ENCODE data around the gene XPR1. TPM values are rescaled to one million over a fixed set of nuclear protein-coding genes. Genes with fewer than 3 reads are reported as not detected.

The XPR1 gene
- 17.1 TPM for polyA plus RNA-seq (2012; ENCODE audit: insufficient read depth, insufficient read length)

- DNase-seq (ENCODE audit: low read depth, low spot score) = peak; percentile 98
- peak within 1 kb of the TSS; percentile 89 for H3K4me3 ChIP-seq (ENCODE audit: low read length)
Observed at GRCh38 chr1:180631766-180632325, at the start of gene XPR1. TSS of gene XPR1 (plus strand) at chr1:180632022. CDS start at chr1:180632202, 180 bp downstream.

GRCh38 chr1:180584869-180585268 is 47.0 kb upstream of the XPR1 start:
- no peak overlapping the region for H3K4me3 ChIP-seq (ENCODE audit: low read length)

GRCh38 chr1:180585994-180586359 is 45.8 kb upstream of the XPR1 start:
- H3K4me3 ChIP-seq (ENCODE audit: low read length) = no peak overlapping the region
- DNase-seq (ENCODE audit: low read depth, low spot score) = no peak

More at GRCh38 chr1:180584869-180585268, 47.0 kb upstream of the XPR1 start:
- no peak for DNase-seq (ENCODE audit: low read depth, low spot score)

- no peak for DNase-seq (ENCODE audit: low read depth, low spot score)
- no peak overlapping the region for H3K4me3 ChIP-seq (ENCODE audit: low read length)
Observed at GRCh38 chr1:180586671-180587155, 45.1 kb upstream of the XPR1 start.

GRCh38 chr1:180588121-180588520 is 43.7 kb upstream of the XPR1 start:
- DNase-seq (ENCODE audit: low read depth, low spot score) = no peak
- no peak overlapping the region for H3K4me3 ChIP-seq (ENCODE audit: low read length)

- DNase-seq (ENCODE audit: low read depth, low spot score) = no peak
- H3K4me3 ChIP-seq (ENCODE audit: low read length) = no peak overlapping the region
Observed at GRCh38 chr1:180590889-180591288, 40.9 kb upstream of the XPR1 start.

- DNase-seq (ENCODE audit: low read depth, low spot score) = no peak
Observed at GRCh38 chr1:180593382-180593781, 38.4 kb upstream of the XPR1 start.

GRCh38 chr1:180594723-180595122 is 37.1 kb upstream of the XPR1 start:
- no peak overlapping the region for H3K4me3 ChIP-seq (ENCODE audit: low read length)
- no peak for DNase-seq (ENCODE audit: low read depth, low spot score)

More at GRCh38 chr1:180593382-180593781, 38.4 kb upstream of the XPR1 start:
- no peak overlapping the region for H3K4me3 ChIP-seq (ENCODE audit: low read length)

- no peak overlapping the region for H3K4me3 ChIP-seq (ENCODE audit: low read length)
- DNase-seq (ENCODE audit: low read depth, low spot score) = no peak
Observed at GRCh38 chr1:180595966-180596365, 35.9 kb upstream of the XPR1 start.

- H3K4me3 ChIP-seq (ENCODE audit: low read length) = no peak overlapping the region
Observed at GRCh38 chr1:180597520-180597919, 34.3 kb upstream of the XPR1 start.

GRCh38 chr1:180598333-180598974 is 33.4 kb upstream of the XPR1 start:
- no peak for DNase-seq (ENCODE audit: low read depth, low spot score)
- H3K4me3 ChIP-seq (ENCODE audit: low read length) = no peak overlapping the region

More at GRCh38 chr1:180597520-180597919, 34.3 kb upstream of the XPR1 start:
- DNase-seq (ENCODE audit: low read depth, low spot score) = no peak

- H3K4me3 ChIP-seq (ENCODE audit: low read length) = no peak overlapping the region
- DNase-seq (ENCODE audit: low read depth, low spot score) = no peak
Observed at GRCh38 chr1:180600343-180600742, 31.5 kb upstream of the XPR1 start.

- H3K4me3 ChIP-seq (ENCODE audit: low read length) = no peak overlapping the region
- DNase-seq (ENCODE audit: low read depth, low spot score) = no peak
Observed at GRCh38 chr1:180601512-180601911, 30.3 kb upstream of the XPR1 start.

GRCh38 chr1:180603223-180603849 is 28.5 kb upstream of the XPR1 start:
- no peak overlapping the region for H3K4me3 ChIP-seq (ENCODE audit: low read length)
- no peak for DNase-seq (ENCODE audit: low read depth, low spot score)

- no peak for DNase-seq (ENCODE audit: low read depth, low spot score)
- H3K4me3 ChIP-seq (ENCODE audit: low read length) = no peak overlapping the region
Observed at GRCh38 chr1:180603850-180604226, 28.0 kb upstream of the XPR1 start.

- H3K4me3 ChIP-seq (ENCODE audit: low read length) = no peak overlapping the region
- no peak for DNase-seq (ENCODE audit: low read depth, low spot score)
Observed at GRCh38 chr1:180606155-180606554, 25.7 kb upstream of the XPR1 start.

GRCh38 chr1:180609643-180610555 is 21.9 kb upstream of the XPR1 start:
- H3K4me3 ChIP-seq (ENCODE audit: low read length) = no peak overlapping the region
- no peak for DNase-seq (ENCODE audit: low read depth, low spot score)

GRCh38 chr1:180610556-180611015 is 21.2 kb upstream of the XPR1 start:
- DNase-seq (ENCODE audit: low read depth, low spot score) = no peak
- H3K4me3 ChIP-seq (ENCODE audit: low read length) = no peak overlapping the region

All from Jurkat, Clone E6-1 (cell line).